H9 (cell line): ENCODE data around the gene DAPK2. TPM values are rescaled to one million over a fixed set of nuclear protein-coding genes. Genes with fewer than 3 reads are reported as not detected.

Source experiments
- DNase-seq: peaks from one replicate; pipeline ENCODE4 v3.0.0-alpha.2; 2017
- H2AFZ ChIP-seq: one replicate; pipeline ENCODE4 v1.6.1; 2013; ENCODE audit warnings: mild to moderate bottlenecking, low read length, control low read depth, moderate library complexity
- H2AK5ac ChIP-seq: 2 replicates; pipeline ENCODE4 v1.6.1; 2013; ENCODE audit warnings: low read length, control low read depth, mixed read lengths; ENCODE audit not compliant: insufficient read length
- H2BK120ac ChIP-seq: one replicate; pipeline ENCODE4 v1.6.1; 2013; ENCODE audit warnings: low read depth, mild to moderate bottlenecking, low read length, control low read depth, inconsistent platforms; ENCODE audit not compliant: poor library complexity, severe bottlenecking
- H2BK12ac ChIP-seq: 2 replicates; pipeline ENCODE4 v1.6.1; 2013; ENCODE audit warnings: low read length, control low read depth, mixed read lengths, low read depth; ENCODE audit not compliant: insufficient read length
- H2BK15ac ChIP-seq: 2 replicates; pipeline ENCODE4 v1.6.1; 2013; ENCODE audit warnings: low read depth, low read length, control low read depth
- H2BK20ac ChIP-seq: one replicate; pipeline ENCODE4 v1.6.1; 2013; ENCODE audit warnings: low read depth, mild to moderate bottlenecking, low read length, control low read depth, inconsistent platforms; ENCODE audit not compliant: poor library complexity, severe bottlenecking
- H2BK5ac ChIP-seq: 2 replicates; pipeline ENCODE4 v1.6.1; 2013; ENCODE audit warnings: low read length, control low read depth, mixed read lengths; ENCODE audit not compliant: insufficient read length
- H3K14ac ChIP-seq: 2 replicates; pipeline ENCODE4 v1.6.1; 2013; ENCODE audit warnings: low read length, control low read depth; ENCODE audit not compliant: insufficient read depth
- H3K18ac ChIP-seq: 2 replicates; pipeline ENCODE4 v1.6.1; 2013; ENCODE audit warnings: low read depth, mild to moderate bottlenecking, mixed read lengths, low read length, control low read depth; ENCODE audit not compliant: insufficient read length
- H3K23ac ChIP-seq: 2 replicates; pipeline ENCODE4 v1.6.1; 2013; ENCODE audit warnings: low read length, control low read depth, mixed read lengths, low read depth; ENCODE audit not compliant: insufficient read length
- H3K23me2 ChIP-seq: 2 replicates; pipeline ENCODE4 v1.6.1; 2013; ENCODE audit warnings: low read depth, mild to moderate bottlenecking, mixed read lengths, low read length, control low read depth; ENCODE audit not compliant: insufficient read length, poor library complexity, severe bottlenecking
- H3K27ac ChIP-seq: 2 replicates; pipeline ENCODE4 v1.5.1; 2013; ENCODE audit warnings: low read length, control low read depth, mixed read lengths, low read depth; ENCODE audit not compliant: insufficient read length
- H3K27me3 ChIP-seq: 2 replicates; pipeline ENCODE4 v1.6.1; 2013; ENCODE audit warnings: low read length, control low read depth, inconsistent platforms; ENCODE audit not compliant: insufficient read depth
- H3K4ac ChIP-seq: 2 replicates; pipeline ENCODE4 v1.6.1; 2013; ENCODE audit warnings: low read depth, mild to moderate bottlenecking, control low read depth, inconsistent platforms, low read length, moderate library complexity
- H3K4me1 ChIP-seq: 2 replicates; pipeline ENCODE4 v1.6.1; 2013; ENCODE audit warnings: low read length, control low read depth, inconsistent platforms; ENCODE audit not compliant: insufficient read depth
- H3K4me2 ChIP-seq: 2 replicates; pipeline ENCODE4 v1.6.1; 2013; ENCODE audit warnings: low read length, control low read depth, mixed read lengths; ENCODE audit not compliant: insufficient read length, insufficient read depth
- H3K56ac ChIP-seq: 2 replicates; pipeline ENCODE4 v1.6.1; 2013; ENCODE audit warnings: low read depth, mild to moderate bottlenecking, mixed read lengths, low read length, control low read depth; ENCODE audit not compliant: insufficient read length
- H3K79me1 ChIP-seq: 2 replicates; pipeline ENCODE4 v1.6.1; 2013; ENCODE audit warnings: low read depth, mild to moderate bottlenecking, moderate library complexity, low read length, control low read depth, inconsistent platforms; ENCODE audit not compliant: insufficient read depth, poor library complexity, severe bottlenecking
- H3K79me2 ChIP-seq: 2 replicates; pipeline ENCODE4 v1.6.1; 2013; ENCODE audit warnings: low read length, control low read depth, inconsistent platforms; ENCODE audit not compliant: insufficient read depth
- H3K9ac ChIP-seq: 2 replicates; pipeline ENCODE4 v1.6.1; 2013; ENCODE audit warnings: low read length, control low read depth, mixed read lengths; ENCODE audit not compliant: insufficient read length; ENCODE audit errors: extremely low read depth
- H3K9me3 ChIP-seq: one replicate; pipeline ENCODE4 v1.6.1; 2013; ENCODE audit warnings: low read depth, low read length, inconsistent platforms; ENCODE audit not compliant: control insufficient read depth
- H3T11ph ChIP-seq: one replicate; pipeline ENCODE4 v1.6.1; 2013; ENCODE audit warnings: mild to moderate bottlenecking, low read length, control low read depth, inconsistent platforms
- H4K20me1 ChIP-seq: one replicate; pipeline ENCODE4 v1.6.1; 2013; ENCODE audit not compliant: control insufficient read depth, insufficient read length, insufficient read depth
- H4K5ac ChIP-seq: 2 replicates; pipeline ENCODE4 v1.6.1; 2013; ENCODE audit warnings: low read depth, mild to moderate bottlenecking, mixed read lengths, low read length, control low read depth; ENCODE audit not compliant: insufficient read length
- H4K8ac ChIP-seq: replicated peaks from 2 replicates; pipeline ENCODE4 v1.6.1; 2013; ENCODE audit warnings: low read length, control low read depth, mixed read lengths, low read depth; ENCODE audit not compliant: insufficient read length
- H4K91ac ChIP-seq: 2 replicates; pipeline ENCODE4 v1.6.1; 2013; ENCODE audit warnings: low read depth, mild to moderate bottlenecking, moderate library complexity, mixed read lengths, low read length, control low read depth; ENCODE audit not compliant: insufficient read length
- H3K27ac Mint-ChIP-seq, 3 experiments: 2 replicates in 2 of 3; 3 replicates in 1 of 3; pipeline ENCODE4 v1.8.0; 2020 to 2021; ENCODE audit warnings: mixed read lengths in 3 of 3, mild to moderate bottlenecking in 1 of 3, moderate library complexity in 1 of 3
- H3K27me3 Mint-ChIP-seq: 2 replicates; pipeline ENCODE4 v1.8.0; 2021; ENCODE audit warnings: low read depth, mild to moderate bottlenecking, moderate library complexity, mixed read lengths
- H3K36me3 Mint-ChIP-seq, 3 experiments: 2 replicates in 2 of 3; 3 replicates in 1 of 3; pipeline ENCODE4 v1.8.0; 2020 to 2021; ENCODE audit warnings: low read depth in 3 of 3, mixed read lengths in 3 of 3; ENCODE audit not compliant: insufficient read depth in 1 of 3
- H3K4me1 Mint-ChIP-seq, 2 experiments: 2 replicates each; pipeline ENCODE4 v1.8.0; 2020; ENCODE audit warnings: mixed read lengths in 2 of 2
- H3K4me3 Mint-ChIP-seq, 2 experiments: 2 replicates in 1 of 2; 3 replicates in 1 of 2; pipeline ENCODE4 v1.8.0; 2020 to 2021; ENCODE audit warnings: mild to moderate bottlenecking in 2 of 2, mixed read lengths in 2 of 2, moderate library complexity in 1 of 2
- H3K9me3 Mint-ChIP-seq, 2 experiments: 2 replicates in 1 of 2; 3 replicates in 1 of 2; pipeline ENCODE4 v1.8.0; 2020; ENCODE audit warnings: mild to moderate bottlenecking in 2 of 2, mixed read lengths in 2 of 2, moderate library complexity in 1 of 2
- CTCF ChIP-seq: fragments of 200-600 bp; sonication (generic); conservative IDR thresholded peaks from 3 replicates; pipeline ENCODE4 v1.8.0; 2021; ENCODE audit warnings: antibody characterized with exemption, mild to moderate bottlenecking
- WGBS: extraction: QIAGEN DNeasy Blood & Tissue Kit; methylation state at CpG from one replicate; pipeline ENCODE4 v1.1.7; 2013; ENCODE audit warnings: missing lambda C conversion rate, low lambda C conversion rate, mixed read lengths; ENCODE audit not compliant: insufficient read length; ENCODE audit errors: extremely low coverage; 5-methylcytosine and 5-hydroxymethylcytosine counted together
- total RNA-seq: library from RNA; stranded (reverse); gene quantifications from 2 replicates; pipeline ENCODE4 v1.2.1, GENCODE V29; 2021

Gene DAPK2
- total RNA-seq, 1 experiment from 2014 or later: 3.5 TPM

DNA sequence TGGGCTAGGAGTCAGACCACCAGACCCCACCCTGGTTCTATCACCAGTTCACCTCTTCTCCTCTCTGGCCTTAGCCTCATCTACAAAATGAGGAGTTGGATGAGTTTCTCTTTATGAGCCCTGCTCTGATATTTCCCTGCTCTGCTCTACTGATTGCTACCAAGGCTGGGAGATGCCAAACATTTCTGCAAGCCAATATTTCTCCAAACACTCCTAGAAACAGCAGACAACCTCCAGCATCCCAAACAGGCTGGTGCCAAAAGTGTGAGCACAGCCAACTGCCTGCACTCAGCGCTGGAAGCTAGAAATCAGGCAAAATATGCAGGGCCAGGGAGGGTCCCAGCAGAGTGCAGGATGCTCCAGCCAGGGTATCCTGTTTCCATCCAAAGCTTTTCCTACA lies 10.8 kb downstream of the DAPK2 start:
- H3K79me1 ChIP-seq: no peaks in the 10 kb centered on the region
- no peak overlapping the region for H2AK5ac ChIP-seq
- H2BK5ac ChIP-seq: no peak overlapping the region
- no peak for DNase-seq
- H3K14ac ChIP-seq: no peak overlapping the region
- Mint-ChIP-seq H3K36me3 (peaks cover 0 to 7% (median 0%) of the 10 kb centered on the region in 3 experiments; a peak in 1 of 7 replicates), H3K9me3 (no peaks in the 10 kb centered on the region; a peak in 2 of 5 replicates), H3K27me3 (no peaks in the 10 kb centered on the region; the same call in 1 of the 2 replicates), H3K4me1 (peaks cover 12 to 22% of the 10 kb centered on the region in 2 experiments), H3K27ac (0 out of 7 replicates have a peak overlapping the region, but pooled peaks of 1 of the 3 experiments have one; percentile 14), H3K4me3 (no peak overlapping the region)
- TF ChIP-seq CTCF: no peak
- H4K91ac ChIP-seq: no peak overlapping the region
- H2BK20ac ChIP-seq: no peak overlapping the region
- H3K23me2 ChIP-seq: no peaks in the 10 kb centered on the region
- WGBS: no CpG with 5 or more reads among the region's 1 CpG
- no peak overlapping the region for H3K4ac ChIP-seq
- H3K23ac ChIP-seq: no peak overlapping the region
- no peak overlapping the region for H3K27ac ChIP-seq
- H3K18ac ChIP-seq: no peak overlapping the region
- H3K4me1 ChIP-seq: peaks cover 2% of the 10 kb centered on the region; the same call in 1 of the 2 replicates
- no peaks in the 10 kb centered on the region for H3K9me3 ChIP-seq
- H2BK12ac ChIP-seq: no peak overlapping the region
- no peak overlapping the region for H3K9ac ChIP-seq
- H3K27me3 ChIP-seq: no peaks in the 10 kb centered on the region; the same call in 1 of the 2 replicates
- no peak overlapping the region for H3K56ac ChIP-seq
- no peaks in the 10 kb centered on the region for H3K79me2 ChIP-seq
- H4K5ac ChIP-seq: no peak overlapping the region
- H2AFZ ChIP-seq: no peak overlapping the region
- no peak overlapping the region for H3T11ph ChIP-seq
- H4K8ac ChIP-seq: no peak overlapping the region
- H2BK120ac ChIP-seq: no peak overlapping the region
- no peaks in the 10 kb centered on the region for H4K20me1 ChIP-seq
- H3K4me2 ChIP-seq: no peak overlapping the region
- no peak overlapping the region for H2BK15ac ChIP-seq
